Measurements from ENCODE around the gene PDZD2. TPM values are rescaled to one million over a fixed set of nuclear protein-coding genes. Genes with fewer than 3 reads are reported as not detected.

Gene PDZD2
- total RNA-seq, 1 donor from 2014 or later: 70.9 TPM

GRCh38 chr5:31995714-31996113 is 356.8 kb downstream of the PDZD2 start:
- Histone ChIP-seq H3K36me3 (no peaks in the 10 kb centered on the region), H3K4me1 (no peaks in the 10 kb centered on the region), H3K27me3 (no peaks in the 10 kb centered on the region), H3K4me3 (no peak overlapping the region), H3K9me3 (no peaks in the 10 kb centered on the region), H3K27ac (no peak overlapping the region)
- intact Hi-C loops (cut with DNase I): no loop called here
- ATAC-seq (no peak), DNase-seq (no peak)
- TF ChIP-seq CTCF (IDR thresholded peaks at IDR 0.05): no peak

GRCh38 chr5:31996909-31997308 is 358.0 kb downstream of the PDZD2 start:
- no peak for TF ChIP-seq CTCF (IDR thresholded peaks at IDR 0.05)

GRCh38 chr5:31999470-31999869 is 360.5 kb downstream of the PDZD2 start:
- no peak overlapping the region for H3K4me3 ChIP-seq
- TF ChIP-seq CTCF (IDR thresholded peaks at IDR 0.05): no peak
- intact Hi-C loops (cut with DNase I): no loop called here
- no peaks in the 10 kb centered on the region for H3K4me1 ChIP-seq
- H3K27ac ChIP-seq: no peak overlapping the region
- no peaks in the 10 kb centered on the region for H3K27me3 ChIP-seq
- no peak for DNase-seq
- no peak for ATAC-seq
- no peaks in the 10 kb centered on the region for H3K9me3 ChIP-seq
- peaks cover 4% of the 10 kb centered on the region for H3K36me3 ChIP-seq

More at GRCh38 chr5:31996909-31997308, 358.0 kb downstream of the PDZD2 start:
- Histone ChIP-seq H3K4me1 (no peaks in the 10 kb centered on the region), H3K27me3 (no peaks in the 10 kb centered on the region), H3K36me3 (peaks cover under 1% of the 10 kb centered on the region), H3K27ac (no peak overlapping the region), H3K4me3 (no peak overlapping the region), H3K9me3 (no peaks in the 10 kb centered on the region)
- intact Hi-C loops (cut with DNase I): no loop called here
- ATAC-seq (no peak), DNase-seq (no peak)

- Histone ChIP-seq H3K27ac (no peak overlapping the region), H3K27me3 (no peaks in the 10 kb centered on the region), H3K9me3 (no peaks in the 10 kb centered on the region), H3K36me3 (peaks cover 4% of the 10 kb centered on the region), H3K4me1 (no peaks in the 10 kb centered on the region), H3K4me3 (no peak overlapping the region)
- TF ChIP-seq CTCF (IDR thresholded peaks at IDR 0.05): no peak
- intact Hi-C loops (cut with DNase I): no loop called here
- no peak for DNase-seq
- no peak for ATAC-seq
These were observed 361.8 kb downstream of the PDZD2 start for GRCh38 chr5:32000731-32001130.

- H3K36me3 ChIP-seq: peaks cover 4% of the 10 kb centered on the region
- H3K9me3 ChIP-seq: no peaks in the 10 kb centered on the region
- no peak overlapping the region for H3K27ac ChIP-seq
- H3K4me1 ChIP-seq: no peaks in the 10 kb centered on the region
- H3K4me3 ChIP-seq: no peak overlapping the region
- DNase-seq: no peak
- no peak for ATAC-seq
- H3K27me3 ChIP-seq: no peaks in the 10 kb centered on the region
- intact Hi-C loops (cut with DNase I): no loop called here
- no peak for TF ChIP-seq CTCF (IDR thresholded peaks at IDR 0.05)
These were observed 362.4 kb downstream of the PDZD2 start for GRCh38 chr5:32001284-32001683.

- no peak for ATAC-seq
- H3K9me3 ChIP-seq: no peaks in the 10 kb centered on the region
- H3K36me3 ChIP-seq: peaks cover 4% of the 10 kb centered on the region
These were observed 362.8 kb downstream of the PDZD2 start for GRCh38 chr5:32001707-32002106.

More at GRCh38 chr5:32001707-32002106, 362.8 kb downstream of the PDZD2 start:
- Histone ChIP-seq H3K27me3 (no peaks in the 10 kb centered on the region), H3K4me3 (no peak overlapping the region), H3K4me1 (no peaks in the 10 kb centered on the region), H3K27ac (no peak overlapping the region)
- intact Hi-C loops (cut with DNase I): no loop called here
- no peak for TF ChIP-seq CTCF (IDR thresholded peaks at IDR 0.05)
- no peak for DNase-seq

Measured in upper lobe of right lung (tissue), 1 donor.